Liver (tissue), 9 donors: ENCODE results near the gene TCAP. TPM values are rescaled to one million over a fixed set of nuclear protein-coding genes. Genes with fewer than 3 reads are reported as not detected.

Experiments
- DNase-seq: peaks from one replicate; pipeline ENCODE4 v3.0.0-alpha.2; 2017; ENCODE audit warnings: low spot score
- H3K27ac ChIP-seq, 2 donors: one replicate each; pipeline ENCODE4 v1.7.0; 2013; ENCODE audit warnings: inconsistent platforms in 2 of 2, low read length in 2 of 2, control low read depth in 1 of 2, low read depth in 1 of 2, mild to moderate bottlenecking in 1 of 2
- H3K27me3 ChIP-seq, 4 donors: one replicate each; pipeline versions ENCODE4 v1.6.1 to v1.7.0; 2013; ENCODE audit warnings: low read length in 3 of 4, inconsistent platforms in 1 of 4, mild to moderate bottlenecking in 1 of 4, moderate library complexity in 1 of 4; ENCODE audit not compliant: control insufficient read depth in 4 of 4, insufficient read depth in 4 of 4
- H3K36me3 ChIP-seq, 4 donors: one replicate each; pipeline versions ENCODE4 v1.6.1 to v1.7.0; 2013; ENCODE audit warnings: low read length in 3 of 4, mild to moderate bottlenecking in 3 of 4, low read depth in 1 of 4, moderate library complexity in 1 of 4; ENCODE audit not compliant: control insufficient read depth in 4 of 4, insufficient read depth in 3 of 4
- H3K4me1 ChIP-seq, 4 donors: one replicate each; pipeline versions ENCODE4 v1.6.1 to v1.7.0; 2013; ENCODE audit warnings: low read length in 3 of 4, mild to moderate bottlenecking in 3 of 4, moderate library complexity in 1 of 4; ENCODE audit not compliant: control insufficient read depth in 4 of 4, insufficient read depth in 4 of 4
- H3K4me3 ChIP-seq, 3 donors: one replicate each; pipeline versions ENCODE4 v1.6.1 to v1.7.0; 2013; ENCODE audit warnings: low read length in 3 of 3, control low read depth in 1 of 3, low read depth in 1 of 3, mild to moderate bottlenecking in 1 of 3
- H3K9ac ChIP-seq, 2 donors: one replicate each; pipeline ENCODE4 v1.7.0; 2013; ENCODE audit warnings: low read length in 2 of 2, mild to moderate bottlenecking in 2 of 2, moderate library complexity in 2 of 2, control low read depth in 1 of 2, low read depth in 1 of 2
- H3K9me3 ChIP-seq, 4 donors: one replicate each; pipeline versions ENCODE4 v1.6.1 to v1.7.0; 2013; ENCODE audit warnings: low read length in 3 of 4; ENCODE audit not compliant: control insufficient read depth in 4 of 4
- ATF3 ChIP-seq: IDR thresholded peaks from 2 replicates; pipeline ENCODE4 v1.6.1; 2016; ENCODE audit warnings: antibody characterized with exemption
- CTCF ChIP-seq: fragments of 150-350 bp; IDR thresholded peaks from 2 replicates; pipeline ENCODE4 v1.5.1; 2017; ENCODE audit warnings: improper control_type of control experiment, low read depth, low read length; ENCODE audit not compliant: missing input control
- EGR1 ChIP-seq, 2 donors: IDR thresholded peaks; 2 replicates each; pipeline ENCODE4 v1.6.1; 2016 to 2018; ENCODE audit warnings: antibody characterized with exemption in 2 of 2, low read depth in 2 of 2
- FOXA1 ChIP-seq: IDR thresholded peaks from 2 replicates; pipeline ENCODE4 v1.6.1; 2016; ENCODE audit warnings: antibody characterized with exemption
- FOXA2 ChIP-seq: IDR thresholded peaks from 2 replicates; pipeline ENCODE4 v1.6.1; 2016; ENCODE audit warnings: antibody characterized with exemption
- GABPA ChIP-seq, 2 donors: IDR thresholded peaks in 1 of 2; conservative IDR thresholded peaks in 1 of 2; 2 replicates each; pipeline ENCODE4 v1.6.1; 2016; ENCODE audit warnings: antibody characterized with exemption in 2 of 2, mild to moderate bottlenecking in 1 of 2, moderate library complexity in 1 of 2
- HNF4A ChIP-seq, 2 donors: conservative IDR thresholded peaks; 2 replicates each; pipeline ENCODE4 v1.6.1; 2016; ENCODE audit warnings: antibody characterized with exemption in 2 of 2, mild to moderate bottlenecking in 2 of 2
- HNF4G ChIP-seq: IDR thresholded peaks from 2 replicates; pipeline ENCODE4 v1.6.1; 2016; ENCODE audit warnings: antibody characterized with exemption
- MAX ChIP-seq: IDR thresholded peaks from 2 replicates; pipeline ENCODE4 v1.6.1; 2016; ENCODE audit warnings: antibody characterized with exemption
- NR2F2 ChIP-seq: IDR thresholded peaks from 2 replicates; pipeline ENCODE4 v1.6.1; 2016; ENCODE audit warnings: antibody characterized with exemption
- RAD21 ChIP-seq, 2 donors: IDR thresholded peaks; 2 replicates each; pipeline ENCODE4 v1.6.1; 2016; ENCODE audit warnings: antibody characterized with exemption in 2 of 2, mild to moderate bottlenecking in 2 of 2
- REST ChIP-seq: IDR thresholded peaks from 2 replicates; pipeline ENCODE4 v1.6.1; 2016; ENCODE audit warnings: antibody characterized with exemption, mild to moderate bottlenecking
- RXRA ChIP-seq, 2 donors: IDR thresholded peaks; 2 replicates each; pipeline ENCODE4 v1.6.1; 2017 to 2018; ENCODE audit warnings: antibody characterized with exemption in 2 of 2, mild to moderate bottlenecking in 1 of 2
- SP1 ChIP-seq: IDR thresholded peaks from 2 replicates; pipeline ENCODE4 v1.6.1; 2018; ENCODE audit warnings: antibody characterized with exemption, mild to moderate bottlenecking
- TAF1 ChIP-seq: conservative IDR thresholded peaks from 2 replicates; pipeline ENCODE4 v1.6.1; 2016; ENCODE audit warnings: antibody characterized with exemption, mild to moderate bottlenecking
- YY1 ChIP-seq: IDR thresholded peaks from 2 replicates; pipeline ENCODE4 v1.6.1; 2016; ENCODE audit warnings: antibody characterized with exemption, mild to moderate bottlenecking
- ZBTB33 ChIP-seq: IDR thresholded peaks from 2 replicates; pipeline ENCODE4 v1.6.1; 2016; ENCODE audit warnings: antibody characterized with exemption
- WGBS: extraction: QIAGEN DNeasy Blood & Tissue Kit; methylation state at CpG from one replicate; pipeline ENCODE4 v1.1.7; 2013; 5-methylcytosine and 5-hydroxymethylcytosine counted together
- polyA plus RNA-seq, 2 donors: library from polyadenylated mRNA; stranded (reverse) in 1 of 2; unstranded in 1 of 2; fragments of 200-250 nt in 1 of 2; fragments of >200 nt in 1 of 2; fragmentation: Nextera tagmentation in 1 of 2; extraction: Ambion mirVana in 1 of 2; gene quantifications; one replicate each; pipeline versions ENCODE4 v1.2.1 to v1.2.3, GENCODE V29; 2013 to 2015
- total RNA-seq, 2 donors: library from RNA; depleted of rRNA; stranded (reverse); fragments of >200 nt; gene quantifications; one replicate each; pipeline ENCODE4 v1.2.3, GENCODE V29; 2014
- donor health status: healthy.
- donor health status: healthy.
- donor health status: healthy.
- donor health status: healthy.
- donor health status: healthy.

TCAP gene
- total and polyA plus RNA-seq, 4 donors = 0.14 to 0.67 (median 0.22) TPM; not detected in 1

- Histone ChIP-seq H3K36me3 (no peaks in the 10 kb centered on the region), H3K27ac (no peak overlapping the region), H3K9me3 (no peaks in the 10 kb centered on the region), H3K4me1 (peaks cover 0 to 6% (median 5%) of the 10 kb centered on the region in 4 donors), H3K27me3 (peaks cover 0 to 12% (median 9%) of the 10 kb centered on the region in 4 donors), H3K9ac (no peak overlapping the region), H3K4me3 (no peak overlapping the region)
- no peak for TF ChIP-seq ZBTB33
- no peak for TF ChIP-seq HNF4G
- no peak for TF ChIP-seq RXRA (IDR thresholded peaks at IDR 0.05)
- no peak for TF ChIP-seq RAD21 (IDR thresholded peaks at IDR 0.05)
- no peak for TF ChIP-seq YY1
- no peak for TF ChIP-seq GABPA (IDR thresholded peaks at IDR 0.05 in 1 of 2, conservative IDR thresholded peaks at IDR 0.05 in 1 of 2)
- no peak for TF ChIP-seq SP1
- no peak for TF ChIP-seq REST
- TF ChIP-seq FOXA1 = no peak
- no peak for TF ChIP-seq MAX
- TF ChIP-seq CTCF = no peak
- no peak for TF ChIP-seq FOXA2
- no peak for TF ChIP-seq TAF1
- TF ChIP-seq EGR1 (IDR thresholded peaks at IDR 0.05; ENCODE audit: low read depth in 2 of 2) = no peak
- TF ChIP-seq ATF3 = no peak
- TF ChIP-seq HNF4A (conservative IDR thresholded peaks at IDR 0.05) = no peak
- DNase-seq = no peak
- 69% methylated on average over 3 of the region's 3 CpGs for WGBS
Observed at GRCh38 chr17:39629494-39629880, 35.7 kb upstream of the TCAP start.

GRCh38 chr17:39629898-39630297 is 35.3 kb upstream of the TCAP start:
- Histone ChIP-seq H3K9ac (no peak overlapping the region), H3K36me3 (no peaks in the 10 kb centered on the region), H3K9me3 (no peaks in the 10 kb centered on the region), H3K27ac (no peak overlapping the region), H3K4me1 (peaks cover 0 to 9% (median 5%) of the 10 kb centered on the region in 4 donors), H3K27me3 (peaks cover 0 to 11% (median 9%) of the 10 kb centered on the region in 4 donors), H3K4me3 (no peak overlapping the region)
- WGBS = 59% methylated on average over 12 of the region's 12 CpGs
- TF ChIP-seq ATF3 (no peak), RXRA (IDR thresholded peaks at IDR 0.05) (no peak), SP1 (no peak), HNF4A (conservative IDR thresholded peaks at IDR 0.05) (no peak), HNF4G (no peak), NR2F2 (no peak)
- no peak for DNase-seq
